ENCODE measurements around the gene SLC35E2B. TPM values are rescaled to one million over a fixed set of nuclear protein-coding genes. Genes with fewer than 3 reads are reported as not detected.

SLC35E2B gene
- total RNA-seq, 1 donor from 2014 or later, result 52.7 TPM

GRCh38 chr1:1687846-1688245, 4.7 kb downstream of the SLC35E2B start:
- DNase-seq, result peak; percentile 19
- peaks cover 11% of the 10 kb centered on the region for H3K4me1 ChIP-seq
- H3K27ac ChIP-seq, result no peak overlapping the region
- H3K4me3 ChIP-seq, result no peak overlapping the region
- H3K36me3 ChIP-seq, result peaks cover 3% of the 10 kb centered on the region
- ATAC-seq, result no peak
- intact Hi-C loops (cut with DNase I), result no loop called here
- H3K27me3 ChIP-seq (ENCODE audit: low read depth), result no peaks in the 10 kb centered on the region
- TF ChIP-seq CTCF (IDR thresholded peaks at IDR 0.05), result no peak
- no peaks in the 10 kb centered on the region for H3K9me3 ChIP-seq

- Histone ChIP-seq H3K4me3 (no peak overlapping the region), H3K36me3 (peaks cover 5% of the 10 kb centered on the region), H3K9me3 (no peaks in the 10 kb centered on the region), H3K27me3 (ENCODE audit: low read depth) (no peaks in the 10 kb centered on the region), H3K27ac (no peak overlapping the region), H3K4me1 (peaks cover 11% of the 10 kb centered on the region)
- DNase-seq (no peak), ATAC-seq (no peak)
- TF ChIP-seq CTCF (IDR thresholded peaks at IDR 0.05), result no peak
- intact Hi-C loops (cut with DNase I), result no loop called here
Measured at GRCh38 chr1:1684031-1684681, 8.4 kb downstream of the SLC35E2B start.

- Histone ChIP-seq H3K27me3 (ENCODE audit: low read depth) (no peaks in the 10 kb centered on the region), H3K27ac (no peak overlapping the region), H3K4me3 (no peak overlapping the region), H3K4me1 (peaks cover 13% of the 10 kb centered on the region), H3K9me3 (no peaks in the 10 kb centered on the region), H3K36me3 (peaks cover 5% of the 10 kb centered on the region)
- peak; percentile 29 for DNase-seq
- intact Hi-C loops (cut with DNase I), result no loop called here
- peak; percentile 37 to 54 for ATAC-seq
- no peak for TF ChIP-seq CTCF (IDR thresholded peaks at IDR 0.05)
Measured at GRCh38 chr1:1683104-1683905, 9.3 kb downstream of the SLC35E2B start.

- Histone ChIP-seq H3K27me3 (ENCODE audit: low read depth) (no peaks in the 10 kb centered on the region), H3K9me3 (no peaks in the 10 kb centered on the region), H3K4me1 (peaks cover 8% of the 10 kb centered on the region), H3K4me3 (no peak overlapping the region), H3K36me3 (peaks cover 5% of the 10 kb centered on the region), H3K27ac (no peak overlapping the region)
- intact Hi-C loops (cut with DNase I), result no loop called here
- peak; percentile 14 for DNase-seq
- ATAC-seq, result no peak
- no peak for TF ChIP-seq CTCF (IDR thresholded peaks at IDR 0.05)
Measured at GRCh38 chr1:1680912-1681273, 11.7 kb downstream of the SLC35E2B start.

- intact Hi-C loops (cut with DNase I), result no loop called here
- Histone ChIP-seq H3K9me3 (no peaks in the 10 kb centered on the region), H3K27ac (no peak overlapping the region), H3K4me1 (peaks cover 8% of the 10 kb centered on the region), H3K36me3 (peaks cover 5% of the 10 kb centered on the region), H3K4me3 (no peak overlapping the region), H3K27me3 (ENCODE audit: low read depth) (no peaks in the 10 kb centered on the region)
- DNase-seq (peak; percentile 24), ATAC-seq (no peak)
- no peak for TF ChIP-seq CTCF (IDR thresholded peaks at IDR 0.05)
Measured at GRCh38 chr1:1680031-1680911, 12.3 kb downstream of the SLC35E2B start.

All from lower lobe of right lung (tissue), 2 donors.